ENCODE data around the gene PGLYRP1. TPM values are rescaled to one million over a fixed set of nuclear protein-coding genes. Genes with fewer than 3 reads are reported as not detected.

Gene PGLYRP1, protein sequence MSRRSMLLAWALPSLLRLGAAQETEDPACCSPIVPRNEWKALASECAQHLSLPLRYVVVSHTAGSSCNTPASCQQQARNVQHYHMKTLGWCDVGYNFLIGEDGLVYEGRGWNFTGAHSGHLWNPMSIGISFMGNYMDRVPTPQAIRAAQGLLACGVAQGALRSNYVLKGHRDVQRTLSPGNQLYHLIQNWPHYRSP
- total RNA-seq (2022; extraction: Qiagen RNA extraction), result not detected in 5 replicates

DNA sequence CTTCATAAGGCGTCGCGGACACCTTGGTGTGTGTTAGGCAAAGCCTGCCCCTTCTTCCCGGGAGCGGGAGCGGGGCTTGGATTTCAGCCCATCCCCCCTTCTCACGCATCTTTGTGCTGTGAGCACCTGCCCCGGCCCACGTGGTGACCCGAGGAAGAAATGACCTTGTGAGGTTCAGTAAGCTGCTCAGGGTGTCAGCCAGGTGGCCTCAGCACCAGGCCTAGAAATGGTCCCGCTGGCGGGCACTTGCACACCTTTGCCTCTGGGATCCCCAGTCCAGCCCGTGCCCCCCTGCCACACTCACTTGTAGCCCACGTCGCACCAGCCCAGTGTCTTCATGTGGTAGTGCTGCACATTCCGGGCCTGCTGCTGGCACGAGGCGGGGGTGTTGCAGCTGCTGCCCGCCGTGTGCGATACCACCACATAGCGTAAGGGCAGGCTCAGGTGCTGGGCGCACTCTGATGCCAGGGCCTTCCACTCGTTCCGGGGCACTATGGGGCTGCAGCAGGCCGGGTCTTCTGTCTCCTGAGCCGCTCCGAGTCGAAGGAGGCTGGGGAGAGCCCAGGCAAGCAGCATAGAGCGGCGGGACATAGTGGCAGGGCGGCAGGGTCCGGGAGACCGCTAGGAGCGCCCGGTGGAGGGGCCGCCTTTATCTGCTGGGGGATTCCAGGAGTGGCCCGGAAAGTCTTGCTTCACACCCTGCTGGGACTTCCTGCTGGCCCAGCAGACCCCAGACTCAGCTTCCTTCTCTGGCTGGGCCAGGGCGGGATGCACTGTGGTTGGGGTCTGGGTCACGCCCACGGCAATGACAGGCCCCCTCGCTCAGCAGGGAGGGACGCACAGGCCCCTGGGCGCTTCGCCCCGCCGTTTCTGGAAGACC is at the start of gene PGLYRP1:
Gene PGLYRP1 (minus strand): TSS at position 623 of the 880 bp plus-strand sequence. CDS start 32 bp downstream, at position 591.

DNA sequence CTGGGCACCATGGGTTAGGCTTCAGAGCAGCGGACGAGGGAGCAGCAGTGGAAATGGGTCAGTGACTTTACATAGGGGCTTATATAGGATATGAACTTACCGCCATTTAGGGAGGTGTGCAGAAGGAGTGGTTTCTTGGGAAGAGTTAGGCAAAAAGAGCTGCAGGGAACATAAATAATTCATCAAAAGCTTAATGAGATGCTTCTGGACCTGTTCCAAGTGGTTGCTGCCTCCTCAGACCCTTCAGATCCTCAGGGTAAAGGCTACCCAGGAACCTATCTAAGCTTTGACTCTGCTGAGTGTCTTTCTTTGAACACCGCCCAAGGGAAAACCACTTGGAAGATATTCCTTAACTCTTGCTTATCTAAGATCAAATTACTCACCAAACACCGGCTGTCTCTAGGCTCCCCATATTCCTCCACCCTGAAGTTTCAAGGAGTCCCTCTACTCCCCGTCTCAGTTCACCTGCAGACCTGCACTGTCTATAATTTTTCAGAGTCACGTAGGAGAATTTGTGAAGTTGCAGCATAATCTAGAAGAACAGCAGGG is 18.2 kb upstream of the PGLYRP1 start, which contains the start of gene IGFL4:
Gene IGFL4 (minus strand): TSS at position 51 of the 549 bp plus-strand sequence. CDS start 40 bp downstream, at position 11.

DNA sequence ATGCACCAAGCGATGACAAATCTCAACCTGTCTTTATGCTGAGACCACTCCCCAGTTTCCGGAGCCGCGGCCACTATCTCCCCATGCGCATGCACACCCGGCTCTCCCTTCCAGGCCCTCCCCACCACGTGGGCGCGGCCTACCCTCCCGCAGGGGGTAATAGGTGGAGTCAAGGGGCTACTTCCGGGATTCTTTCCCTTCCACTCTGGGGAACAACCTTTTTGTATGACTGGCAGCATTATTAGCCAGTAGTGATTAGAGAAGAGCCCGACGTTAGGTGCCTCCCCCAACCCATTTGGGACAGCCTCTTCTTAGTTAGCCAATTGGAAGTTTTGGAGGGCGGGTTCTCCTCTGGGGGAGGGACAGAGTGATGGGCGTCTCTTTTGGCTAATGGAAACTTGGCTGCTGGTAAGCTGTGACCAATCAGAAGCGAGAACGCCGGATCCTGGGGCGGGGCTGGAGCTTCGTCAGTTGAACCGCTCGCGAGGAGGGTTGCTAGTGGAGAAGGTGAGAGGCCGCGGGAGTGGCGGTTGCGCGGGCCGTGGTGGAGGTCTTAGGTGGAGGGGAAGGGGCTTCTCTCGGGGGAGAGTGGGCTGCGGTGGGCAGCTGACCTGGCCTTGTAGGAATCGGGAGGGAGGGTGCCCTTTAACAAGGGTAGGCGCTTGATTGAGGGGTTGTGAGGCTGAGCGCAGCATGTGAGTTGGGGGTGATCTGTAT is 27.7 kb downstream of the PGLYRP1 start, which contains the start of gene CCDC61:
Gene CCDC61 (plus strand): TSS at position 470 of the 717 bp plus-strand sequence. CDS start 7,552 bp downstream, outside the sequence.

DNA sequence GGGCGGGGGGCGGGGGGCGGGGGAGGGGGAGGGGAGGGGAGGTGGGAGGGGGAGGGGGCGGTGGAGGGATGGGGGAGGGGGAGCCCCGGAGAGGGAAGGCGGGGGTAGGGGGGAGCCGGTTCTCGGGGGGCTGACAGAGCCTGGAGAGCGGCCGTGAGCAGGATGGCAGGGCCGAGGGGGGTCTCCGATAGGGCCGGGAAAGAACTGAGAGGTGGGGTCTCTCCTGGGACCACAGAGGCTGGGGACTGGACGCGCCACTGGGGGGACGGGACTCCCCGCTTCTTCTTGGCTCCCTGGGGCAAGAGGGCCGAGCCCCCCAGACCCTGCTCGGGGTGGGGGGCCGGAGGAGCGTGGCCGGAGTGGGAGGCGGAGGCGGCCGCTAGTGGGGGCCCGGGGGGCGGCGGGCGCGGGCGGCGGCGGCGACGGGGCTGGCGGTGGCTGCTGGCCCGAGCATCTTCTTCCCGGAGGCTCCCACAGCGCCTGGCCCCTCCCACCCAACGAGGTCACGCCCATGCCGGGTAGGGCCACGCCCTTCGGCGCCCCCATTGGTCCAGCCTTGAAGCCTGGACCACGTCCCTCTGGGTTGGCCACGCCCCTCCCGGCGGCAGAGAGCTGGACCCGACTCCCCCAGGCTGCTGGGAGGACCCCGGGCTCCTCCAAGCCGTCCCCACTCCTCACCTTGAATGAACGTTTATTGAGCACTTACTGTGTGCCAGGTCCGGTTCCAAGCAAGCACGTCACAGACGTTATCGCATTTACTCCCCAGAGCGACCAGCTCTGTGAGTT is 49.1 kb downstream of the PGLYRP1 start, which contains the start of gene NOVA2:
Gene NOVA2 (minus strand): TSS at position 313 of the 786 bp plus-strand sequence. CDS start 514 bp downstream, outside the sequence.

Other genes starting within 250 kb of the PGLYRP1 start
- gene DMPK, start 240.6 kb downstream of the PGLYRP1 start, total RNA-seq (2022; extraction: Qiagen RNA extraction), result 29.1 to 45.4 TPM (median 40.2 TPM) in 5 replicates
- gene DMWD, start 230.2 kb downstream of the PGLYRP1 start, total RNA-seq (2022; extraction: Qiagen RNA extraction), result 22.5 to 34.8 TPM (median 30.3 TPM) in 5 replicates
- gene RSPH6A, start 207.7 kb downstream of the PGLYRP1 start, total RNA-seq (2022; extraction: Qiagen RNA extraction), result not detected in 5 replicates
- 58.9 to 77.3 TPM (median 71.3 TPM) in 5 replicates for gene SYMPK, start 159.9 kb downstream of the PGLYRP1 start, total RNA-seq (2022; extraction: Qiagen RNA extraction)
- gene FOXA3, start 158.7 kb downstream of the PGLYRP1 start, total RNA-seq (2022; extraction: Qiagen RNA extraction), result 0.58 to 1.1 TPM (median 0.89 TPM) in 5 replicates
- gene IRF2BP1, start 136.9 kb downstream of the PGLYRP1 start, total RNA-seq (2022; extraction: Qiagen RNA extraction), result 22.7 to 37.9 TPM (median 36.1 TPM) in 5 replicates
- 6.4 to 10.3 TPM (median 10.1 TPM) in 5 replicates for gene MYPOP, start 120.4 kb downstream of the PGLYRP1 start, total RNA-seq (2022; extraction: Qiagen RNA extraction)
- gene NANOS2, start 108.3 kb downstream of the PGLYRP1 start, total RNA-seq (2022; extraction: Qiagen RNA extraction), result not detected in 5 replicates
- gene NOVA2, start 49.2 kb downstream of the PGLYRP1 start, total RNA-seq (2022; extraction: Qiagen RNA extraction), result 0.77 to 1.3 TPM (median 1.3 TPM) in 5 replicates
- gene CCDC61, start 27.6 kb downstream of the PGLYRP1 start, total RNA-seq (2022; extraction: Qiagen RNA extraction), result 4.1 to 6.2 TPM (median 4.6 TPM) in 5 replicates
- 0.28 to 0.33 TPM (median 0.30 TPM) in 5 replicates for gene IGFL4, start 17.9 kb upstream of the PGLYRP1 start, total RNA-seq (2022; extraction: Qiagen RNA extraction)
- 0.16 to 0.25 TPM (median 0.17 TPM) in 3 of 5 replicates, not detected in the others for gene IGFL3, start 101.6 kb upstream of the PGLYRP1 start, total RNA-seq (2022; extraction: Qiagen RNA extraction)
- gene IGFL2, start 125.2 kb upstream of the PGLYRP1 start, total RNA-seq (2022; extraction: Qiagen RNA extraction), result 0.37 to 0.86 TPM (median 0.56 TPM) in 5 replicates
- gene IGFL1, start 206.7 kb upstream of the PGLYRP1 start, total RNA-seq (2022; extraction: Qiagen RNA extraction), result 1.0 to 2.3 TPM (median 1.9 TPM) in 5 replicates

Measured in A549 treated with AZD2906 at 1 μM for 4 hours (cell line).